Mesendoderm (in vitro differentiated cells): ENCODE measurements around the gene DLK2. TPM values are rescaled to one million over a fixed set of nuclear protein-coding genes. Genes with fewer than 3 reads are reported as not detected.

ENCODE experiments used
- DNase-seq: peaks from one replicate; pipeline ENCODE4 v3.0.0; 2013
- H2AK5ac ChIP-seq: 2 replicates; pipeline ENCODE4 v1.6.1; 2013; ENCODE audit warnings: low read length, inconsistent platforms
- H2BK120ac ChIP-seq: 2 replicates; pipeline ENCODE4 v1.6.1; 2013; ENCODE audit warnings: low read depth, mild to moderate bottlenecking, low read length, moderate library complexity, mixed read lengths
- H2BK15ac ChIP-seq: replicated peaks from 2 replicates; pipeline ENCODE4 v1.6.1; 2013; ENCODE audit warnings: low read depth, mild to moderate bottlenecking, moderate library complexity
- H2BK5ac ChIP-seq: 2 replicates; pipeline ENCODE4 v1.6.1; 2013; ENCODE audit warnings: low read length, inconsistent platforms
- H3K18ac ChIP-seq: 2 replicates; pipeline ENCODE4 v1.6.1; 2013; ENCODE audit warnings: mild to moderate bottlenecking, low read length, mixed read lengths
- H3K23ac ChIP-seq: one replicate; pipeline ENCODE4 v1.6.1; 2013; ENCODE audit warnings: low read length
- H3K27ac ChIP-seq: 2 replicates; pipeline ENCODE4 v1.5.1; 2013; ENCODE audit warnings: low read depth, mild to moderate bottlenecking, inconsistent platforms, low read length, moderate library complexity
- H3K27me3 ChIP-seq: 2 replicates; pipeline ENCODE4 v1.6.1; 2013; ENCODE audit warnings: low read length, control low read depth, mild to moderate bottlenecking, inconsistent platforms; ENCODE audit not compliant: insufficient read depth, poor library complexity
- H3K36me3 ChIP-seq: 2 replicates; pipeline ENCODE4 v1.6.1; 2013; ENCODE audit warnings: low read length, inconsistent platforms; ENCODE audit not compliant: control insufficient read depth, insufficient read depth
- H3K4ac ChIP-seq: one replicate; pipeline ENCODE4 v1.6.1; 2013; ENCODE audit warnings: low read depth, mild to moderate bottlenecking, low read length, moderate library complexity
- H3K4me1 ChIP-seq: 2 replicates; pipeline ENCODE4 v1.6.1; 2013; ENCODE audit warnings: low read depth, low read length, inconsistent platforms; ENCODE audit not compliant: control insufficient read depth
- H3K4me2 ChIP-seq: 2 replicates; pipeline ENCODE4 v1.6.1; 2013; ENCODE audit warnings: low read length
- H3K4me3 ChIP-seq: 2 replicates; pipeline ENCODE4 v1.5.1; 2013; ENCODE audit warnings: mild to moderate bottlenecking, low read length
- H3K56ac ChIP-seq: one replicate; pipeline ENCODE4 v1.6.1; 2013; ENCODE audit warnings: low read length
- H3K79me1 ChIP-seq: 2 replicates; pipeline ENCODE4 v1.6.1; 2013; ENCODE audit warnings: low read length, inconsistent platforms
- H3K79me2 ChIP-seq: 2 replicates; pipeline ENCODE4 v1.6.1; 2013; ENCODE audit warnings: mild to moderate bottlenecking, low read length; ENCODE audit not compliant: control insufficient read depth, insufficient read depth
- H3K9ac ChIP-seq: 2 replicates; pipeline ENCODE4 v1.6.1; 2013; ENCODE audit warnings: low read length, inconsistent platforms
- H4K5ac ChIP-seq: one replicate; pipeline ENCODE4 v1.6.1; 2013; ENCODE audit warnings: low read length
- H4K8ac ChIP-seq: one replicate; pipeline ENCODE4 v1.6.1; 2013; ENCODE audit warnings: low read depth, mild to moderate bottlenecking, control low read depth, low read length, moderate library complexity
- WGBS: extraction: QIAGEN DNeasy Blood & Tissue Kit; methylation state at CpG from one replicate; pipeline ENCODE4 v1.1.7; 2013; ENCODE audit warnings: low lambda C conversion rate, missing lambda C conversion rate; ENCODE audit not compliant: insufficient coverage; ENCODE audit errors: extremely low coverage; 5-methylcytosine and 5-hydroxymethylcytosine counted together
- small RNA-seq: library from polyadenylated mRNA; stranded (forward); fragments of <200 nt; extraction: miRNeasy Mini kit (QIAGEN cat#:217004); gene quantifications from one replicate; pipeline ENCODE3, GENCODE V24; 2013; ENCODE audit not compliant: insufficient read depth

DLK2 gene

DNA sequence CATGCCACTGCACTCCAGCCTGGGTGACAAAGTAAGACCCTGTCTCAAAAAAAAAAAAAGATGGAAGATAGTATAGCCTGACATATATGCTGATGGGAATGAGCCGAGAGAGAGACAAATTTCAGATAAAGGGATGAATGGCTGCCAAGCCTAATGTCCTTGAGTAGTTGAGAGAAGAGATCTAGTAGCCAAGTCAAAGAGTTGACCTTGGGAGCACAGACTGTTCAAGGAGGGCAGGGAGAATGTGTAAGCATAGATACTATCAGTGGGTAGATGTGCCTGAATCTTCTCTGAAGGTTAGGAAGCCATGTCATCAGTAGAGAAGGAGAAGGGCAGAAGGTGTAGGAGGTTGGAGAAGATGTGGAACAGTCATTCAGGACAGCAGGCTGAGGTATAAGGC is 48.1 kb downstream of the DLK2 start:
- Histone ChIP-seq H3K36me3 (no peaks in the 10 kb centered on the region), H3K23ac (no peak overlapping the region), H2BK120ac (no peak overlapping the region), H3K27me3 (no peaks in the 10 kb centered on the region), H3K4me3 (no peak overlapping the region), H2AK5ac (no peak overlapping the region), H3K18ac (no peak overlapping the region), H3K79me2 (no peaks in the 10 kb centered on the region), H2BK15ac (no peak overlapping the region), H3K4me1 (no peaks in the 10 kb centered on the region), H3K56ac (no peak overlapping the region), H3K9ac (no peak overlapping the region), H4K5ac (no peak overlapping the region), H3K4ac (no peak overlapping the region), H3K79me1 (no peaks in the 10 kb centered on the region), H3K27ac (no peak overlapping the region), H4K8ac (no peak overlapping the region), H3K4me2 (no peak overlapping the region), H2BK5ac (no peak overlapping the region)
- no peak for DNase-seq
- WGBS = no CpG with 5 or more reads among the region's 1 CpG

DNA sequence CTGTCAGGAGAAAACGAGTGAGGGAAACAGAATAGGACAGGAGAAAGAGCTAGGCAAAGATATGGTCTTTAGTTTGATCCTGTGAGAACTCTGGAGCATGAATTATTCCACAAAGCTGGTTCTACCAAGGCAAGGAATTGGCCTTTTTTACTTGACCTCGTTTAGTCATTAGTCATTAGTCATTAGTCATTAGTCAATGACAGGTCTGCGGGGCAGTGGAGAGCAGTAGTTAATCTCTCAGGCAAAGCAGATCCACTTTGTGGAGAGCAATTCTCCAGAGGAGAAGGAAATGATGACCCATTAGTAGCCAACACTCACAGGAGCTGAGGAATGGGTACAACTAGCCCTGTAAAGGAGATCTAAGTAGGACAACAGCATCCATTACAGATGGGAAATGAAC is 50.0 kb downstream of the DLK2 start:
- no peak overlapping the region for H3K4ac ChIP-seq
- no peaks in the 10 kb centered on the region for H3K79me1 ChIP-seq
- H2BK120ac ChIP-seq = no peak overlapping the region
- no peaks in the 10 kb centered on the region for H3K79me2 ChIP-seq
- no peak overlapping the region for H3K56ac ChIP-seq
- no peak overlapping the region for H2BK15ac ChIP-seq
- H2BK5ac ChIP-seq = no peak overlapping the region
- H3K27ac ChIP-seq = no peak overlapping the region
- no peaks in the 10 kb centered on the region for H3K36me3 ChIP-seq
- WGBS = no CpG with 5 or more reads among the region's 3 CpGs
- no peak overlapping the region for H3K18ac ChIP-seq
- no peak for DNase-seq
- no peak overlapping the region for H2AK5ac ChIP-seq
- H3K27me3 ChIP-seq = no peaks in the 10 kb centered on the region
- no peak overlapping the region for H4K8ac ChIP-seq
- no peak overlapping the region for H4K5ac ChIP-seq
- no peak overlapping the region for H3K9ac ChIP-seq
- no peak overlapping the region for H3K4me3 ChIP-seq
- H3K4me2 ChIP-seq = no peak overlapping the region
- H3K23ac ChIP-seq = no peak overlapping the region
- no peaks in the 10 kb centered on the region for H3K4me1 ChIP-seq

DNA sequence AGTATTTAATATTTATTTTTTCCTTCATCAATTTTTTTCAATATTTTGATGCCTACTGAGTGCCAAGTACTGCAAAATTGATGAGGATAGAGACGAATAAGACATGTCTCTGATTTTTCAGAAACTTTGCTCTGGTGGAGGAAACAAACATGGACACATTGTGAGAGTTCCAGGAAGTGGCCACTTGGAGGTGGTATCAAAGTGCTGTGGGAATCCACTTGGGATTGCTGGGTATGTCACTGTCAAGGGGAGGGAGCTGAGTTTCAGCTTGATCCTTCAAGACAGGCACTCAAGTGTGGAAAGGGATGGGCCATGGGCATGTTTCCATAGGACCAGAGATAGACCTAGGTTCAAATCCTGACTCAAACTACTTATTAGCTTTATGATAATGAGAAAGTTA is 52.5 kb downstream of the DLK2 start:
- WGBS = no CpG with 5 or more reads among the region's 1 CpG
- Histone ChIP-seq H3K4me2 (no peak overlapping the region), H3K4me1 (no peaks in the 10 kb centered on the region), H2BK5ac (no peak overlapping the region), H3K56ac (no peak overlapping the region), H3K79me1 (no peaks in the 10 kb centered on the region), H3K27me3 (no peaks in the 10 kb centered on the region), H3K4ac (no peak overlapping the region), H4K8ac (no peak overlapping the region), H3K4me3 (no peak overlapping the region), H3K36me3 (no peaks in the 10 kb centered on the region), H2BK120ac (no peak overlapping the region), H3K27ac (no peak overlapping the region), H2AK5ac (no peak overlapping the region), H4K5ac (no peak overlapping the region), H3K9ac (no peak overlapping the region), H3K23ac (no peak overlapping the region), H2BK15ac (no peak overlapping the region), H3K79me2 (no peaks in the 10 kb centered on the region), H3K18ac (no peak overlapping the region)
- DNase-seq = peak; percentile 32

DNA sequence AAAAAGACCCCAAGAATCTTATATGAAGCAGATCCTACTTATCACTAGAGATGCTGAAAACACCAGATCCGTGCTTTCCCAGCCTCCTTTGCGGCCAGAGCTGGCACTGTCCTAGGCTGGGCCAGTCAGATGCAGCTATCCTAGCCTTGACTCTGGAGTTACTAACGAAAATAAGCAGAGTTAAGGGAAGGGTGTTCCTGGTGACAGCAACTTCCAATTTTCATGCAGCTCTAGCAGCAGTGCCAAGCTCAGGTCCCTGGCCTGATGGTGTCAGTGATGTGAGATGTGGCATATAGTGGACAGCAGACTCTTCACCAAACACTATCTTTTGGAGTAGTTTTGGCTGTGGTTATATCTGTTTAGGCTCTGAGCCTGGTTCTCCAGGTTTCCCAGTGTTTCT is 53.6 kb downstream of the DLK2 start:
- no CpG with 5 or more reads among the region's 3 CpGs for WGBS
- Histone ChIP-seq H3K27ac (no peak overlapping the region), H3K23ac (no peak overlapping the region), H3K56ac (no peak overlapping the region), H4K8ac (no peak overlapping the region), H3K4ac (no peak overlapping the region), H3K18ac (no peak overlapping the region), H3K79me2 (no peaks in the 10 kb centered on the region), H3K79me1 (no peaks in the 10 kb centered on the region), H2BK120ac (no peak overlapping the region), H2BK5ac (no peak overlapping the region), H3K9ac (no peak overlapping the region), H2AK5ac (no peak overlapping the region), H4K5ac (no peak overlapping the region), H3K36me3 (no peaks in the 10 kb centered on the region), H3K27me3 (no peaks in the 10 kb centered on the region), H3K4me2 (no peak overlapping the region), H3K4me1 (no peaks in the 10 kb centered on the region), H3K4me3 (no peak overlapping the region), H2BK15ac (no peak overlapping the region)
- no peak for DNase-seq

Small RNA genes lying within 50 kb of the gene (small RNA-seq; reads per million reads assigned to genes)
- gene MIR6780B (not detected), gene RNU6-1113P (not detected)
